SU-DHL-6 (cell line): ENCODE measurements around the gene NFYA.

ENCODE experiments used
- EZH2phosphoT487 ChIP-seq: fragments of 200-600 bp; sonication (generic), shearing (Covaris generic); conservative IDR thresholded peaks from 2 replicates; pipeline ENCODE4 v1.6.1; 2018; ENCODE audit warnings: mild to moderate bottlenecking, antibody characterized with exemption, low read length, moderate library complexity, mixed read lengths
- TF ChIP-seq, protein P1 (sequence below): fragments of 200-600 bp; sonication (generic); IDR thresholded peaks from one replicate; pipeline ENCODE4 v1.5.1; 2017; ENCODE audit warnings: antibody characterized with exemption, mild to moderate bottlenecking, low read length, moderate library complexity; ENCODE audit not compliant: insufficient read depth, poor library complexity, severe bottlenecking

DNA sequence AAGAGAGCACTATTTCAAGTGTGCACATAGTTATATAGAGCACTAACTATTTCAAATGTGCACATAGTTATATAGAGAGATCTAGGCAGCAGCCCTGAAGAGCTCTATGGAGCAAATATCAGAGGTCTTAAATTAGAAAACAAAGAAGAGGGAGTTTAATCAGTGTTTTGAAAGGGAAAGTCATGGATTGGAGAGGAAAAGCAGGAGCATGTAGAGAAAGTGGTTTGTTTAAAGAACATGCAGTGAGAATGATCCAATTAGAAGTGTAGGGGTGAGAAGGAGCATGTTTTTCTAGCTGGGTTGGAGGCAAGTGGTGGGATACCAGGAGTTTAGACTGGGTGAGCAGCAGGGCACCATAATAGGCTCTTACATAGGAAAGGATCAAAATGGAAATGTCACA lies 64.1 kb downstream of the NFYA start:
- TF ChIP-seq, protein P1, sequence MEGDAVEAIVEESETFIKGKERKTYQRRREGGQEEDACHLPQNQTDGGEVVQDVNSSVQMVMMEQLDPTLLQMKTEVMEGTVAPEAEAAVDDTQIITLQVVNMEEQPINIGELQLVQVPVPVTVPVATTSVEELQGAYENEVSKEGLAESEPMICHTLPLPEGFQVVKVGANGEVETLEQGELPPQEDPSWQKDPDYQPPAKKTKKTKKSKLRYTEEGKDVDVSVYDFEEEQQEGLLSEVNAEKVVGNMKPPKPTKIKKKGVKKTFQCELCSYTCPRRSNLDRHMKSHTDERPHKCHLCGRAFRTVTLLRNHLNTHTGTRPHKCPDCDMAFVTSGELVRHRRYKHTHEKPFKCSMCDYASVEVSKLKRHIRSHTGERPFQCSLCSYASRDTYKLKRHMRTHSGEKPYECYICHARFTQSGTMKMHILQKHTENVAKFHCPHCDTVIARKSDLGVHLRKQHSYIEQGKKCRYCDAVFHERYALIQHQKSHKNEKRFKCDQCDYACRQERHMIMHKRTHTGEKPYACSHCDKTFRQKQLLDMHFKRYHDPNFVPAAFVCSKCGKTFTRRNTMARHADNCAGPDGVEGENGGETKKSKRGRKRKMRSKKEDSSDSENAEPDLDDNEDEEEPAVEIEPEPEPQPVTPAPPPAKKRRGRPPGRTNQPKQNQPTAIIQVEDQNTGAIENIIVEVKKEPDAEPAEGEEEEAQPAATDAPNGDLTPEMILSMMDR = no peak
- TF ChIP-seq EZH2phosphoT487 = no peak
